Measurements from ENCODE around the gene COX7A2L.

DNA sequence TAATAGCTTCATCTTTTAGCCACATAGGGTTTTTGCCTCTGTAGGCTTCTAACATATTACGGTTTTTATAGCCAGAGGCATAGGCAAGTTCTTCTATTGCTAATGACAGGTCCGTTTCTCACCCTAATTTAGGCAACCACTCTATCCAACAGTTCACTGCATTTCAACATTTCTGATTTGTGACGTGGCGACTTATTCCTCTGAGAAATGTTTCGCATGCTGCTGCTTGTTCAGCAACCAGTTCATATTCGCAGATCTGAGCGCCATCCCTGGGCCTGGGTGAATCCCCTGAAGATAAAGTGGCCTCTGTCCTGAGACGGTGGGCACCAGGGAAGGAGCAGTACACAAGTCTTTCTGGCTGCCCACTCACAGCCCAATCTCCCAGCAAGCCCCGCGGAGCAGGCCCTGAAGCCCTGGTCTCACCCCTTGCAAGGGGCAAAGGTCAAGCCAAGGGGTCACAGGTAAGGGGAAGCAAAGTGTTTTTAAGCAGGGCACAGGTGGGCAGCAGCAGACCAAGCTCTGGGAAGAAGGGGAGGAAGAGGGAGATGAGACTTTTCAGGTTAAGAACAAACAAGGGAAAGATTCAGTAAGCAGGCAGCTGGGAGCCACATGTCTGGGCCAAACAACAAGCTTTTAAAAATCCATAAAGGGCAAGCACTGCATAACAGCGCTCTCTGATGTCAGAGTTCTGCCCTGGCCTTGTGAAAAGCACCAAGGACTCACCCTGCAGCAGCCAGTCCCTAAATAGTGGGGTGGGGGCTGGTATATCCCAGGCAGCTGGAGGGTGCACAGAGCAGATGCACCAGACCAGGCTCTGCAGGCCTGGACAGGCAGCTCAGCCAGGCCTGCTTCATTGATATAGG lies 10.8 kb upstream of the COX7A2L start:
- TF ChIP-seq SUZ12 (IDR thresholded peaks at IDR 0.05) (no peak), FOXM1 (IDR thresholded peaks at IDR 0.05; ENCODE audit: borderline replicate concordance) (no peak), ZNF384 (IDR thresholded peaks at IDR 0.05) (no peak), SP1 (IDR thresholded peaks at IDR 0.05) (no peak)
- TF ChIP-seq, protein P1, sequence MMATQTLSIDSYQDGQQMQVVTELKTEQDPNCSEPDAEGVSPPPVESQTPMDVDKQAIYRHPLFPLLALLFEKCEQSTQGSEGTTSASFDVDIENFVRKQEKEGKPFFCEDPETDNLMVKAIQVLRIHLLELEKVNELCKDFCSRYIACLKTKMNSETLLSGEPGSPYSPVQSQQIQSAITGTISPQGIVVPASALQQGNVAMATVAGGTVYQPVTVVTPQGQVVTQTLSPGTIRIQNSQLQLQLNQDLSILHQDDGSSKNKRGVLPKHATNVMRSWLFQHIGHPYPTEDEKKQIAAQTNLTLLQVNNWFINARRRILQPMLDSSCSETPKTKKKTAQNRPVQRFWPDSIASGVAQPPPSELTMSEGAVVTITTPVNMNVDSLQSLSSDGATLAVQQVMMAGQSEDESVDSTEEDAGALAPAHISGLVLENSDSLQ (IDR thresholded peaks at IDR 0.05) = no peak
